ENCODE measurements around the gene SHCBP1.

SHCBP1 gene, protein sequence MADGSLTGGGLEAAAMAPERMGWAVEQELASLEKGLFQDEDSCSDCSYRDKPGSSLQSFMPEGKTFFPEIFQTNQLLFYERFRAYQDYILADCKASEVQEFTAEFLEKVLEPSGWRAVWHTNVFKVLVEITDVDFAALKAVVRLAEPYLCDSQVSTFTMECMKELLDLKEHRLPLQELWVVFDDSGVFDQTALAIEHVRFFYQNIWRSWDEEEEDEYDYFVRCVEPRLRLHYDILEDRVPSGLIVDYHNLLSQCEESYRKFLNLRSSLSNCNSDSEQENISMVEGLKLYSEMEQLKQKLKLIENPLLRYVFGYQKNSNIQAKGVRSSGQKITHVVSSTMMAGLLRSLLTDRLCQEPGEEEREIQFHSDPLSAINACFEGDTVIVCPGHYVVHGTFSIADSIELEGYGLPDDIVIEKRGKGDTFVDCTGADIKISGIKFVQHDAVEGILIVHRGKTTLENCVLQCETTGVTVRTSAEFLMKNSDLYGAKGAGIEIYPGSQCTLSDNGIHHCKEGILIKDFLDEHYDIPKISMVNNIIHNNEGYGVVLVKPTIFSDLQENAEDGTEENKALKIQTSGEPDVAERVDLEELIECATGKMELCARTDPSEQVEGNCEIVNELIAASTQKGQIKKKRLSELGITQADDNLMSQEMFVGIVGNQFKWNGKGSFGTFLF

DNA sequence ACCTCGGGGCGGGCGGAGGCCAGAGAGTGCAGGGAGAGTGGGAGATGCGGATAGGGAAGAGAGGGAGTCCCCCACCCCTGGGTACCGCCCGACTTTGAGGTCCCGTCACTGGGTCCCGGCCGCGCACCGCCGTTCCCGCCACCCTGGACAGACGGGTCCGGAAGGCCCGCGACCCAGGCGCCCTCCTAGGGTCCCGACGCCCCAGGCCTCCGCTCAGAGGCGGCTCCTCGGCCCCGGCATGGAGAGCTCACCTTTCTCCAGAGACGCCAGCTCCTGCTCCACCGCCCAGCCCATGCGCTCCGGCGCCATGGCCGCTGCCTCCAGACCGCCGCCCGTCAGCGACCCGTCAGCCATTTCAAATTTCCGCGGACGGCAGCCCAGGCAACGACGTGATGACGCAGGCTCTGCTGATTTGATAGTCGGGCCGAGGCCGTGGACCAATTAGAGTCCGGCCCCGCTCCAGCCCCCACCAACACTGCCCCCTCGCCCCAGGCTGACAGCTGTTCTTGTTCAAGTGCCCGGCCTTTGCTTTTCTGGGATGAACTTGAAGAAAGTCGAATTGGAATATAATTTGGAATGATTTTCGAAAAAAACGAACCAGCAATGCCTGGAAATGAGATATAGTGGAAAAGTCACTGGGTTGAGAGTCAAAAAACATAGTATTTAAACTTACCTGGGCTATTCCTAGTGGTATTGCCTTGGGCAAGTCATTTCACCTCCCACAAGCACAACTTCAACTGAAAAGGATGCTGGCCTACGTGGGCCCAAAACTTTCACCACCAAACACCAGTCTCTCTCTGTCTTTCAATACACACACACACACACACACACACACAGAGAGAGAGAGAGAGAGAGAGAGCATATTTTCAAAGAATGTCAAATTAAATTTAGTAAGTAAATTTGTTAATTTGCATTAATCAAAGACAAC is at the start of gene SHCBP1:
Gene SHCBP1 (minus strand): TSS at position 374 of the 928 bp plus-strand sequence. CDS start 20 bp downstream, at position 354.
- Histone ChIP-seq H3K4me1 (no peaks in the 10 kb centered on the region), H3K27me3 (ENCODE audit: control insufficient read depth, insufficient read depth, low read length) (no peaks in the 10 kb centered on the region), H3K4me2 (ENCODE audit: low read length) (peak within 1 kb of the TSS; percentile 83), H3K79me2 (no peaks in the 10 kb centered on the region), H3K27ac (no peak within 1 kb of the TSS), H3K36me3 (ENCODE audit: control insufficient read depth, insufficient read depth, low read length) (no peaks in the 10 kb centered on the region), H3K9me3 (ENCODE audit: control insufficient read depth, low read length) (no peaks in the 10 kb centered on the region), H3K4me3 (ENCODE audit: low read depth, low read length) (peak within 1 kb of the TSS; percentile 45), H2AFZ (peak within 1 kb of the TSS; percentile 73), H3K9ac (peak within 1 kb of the TSS; percentile 37)
- TF ChIP-seq, protein P1, sequence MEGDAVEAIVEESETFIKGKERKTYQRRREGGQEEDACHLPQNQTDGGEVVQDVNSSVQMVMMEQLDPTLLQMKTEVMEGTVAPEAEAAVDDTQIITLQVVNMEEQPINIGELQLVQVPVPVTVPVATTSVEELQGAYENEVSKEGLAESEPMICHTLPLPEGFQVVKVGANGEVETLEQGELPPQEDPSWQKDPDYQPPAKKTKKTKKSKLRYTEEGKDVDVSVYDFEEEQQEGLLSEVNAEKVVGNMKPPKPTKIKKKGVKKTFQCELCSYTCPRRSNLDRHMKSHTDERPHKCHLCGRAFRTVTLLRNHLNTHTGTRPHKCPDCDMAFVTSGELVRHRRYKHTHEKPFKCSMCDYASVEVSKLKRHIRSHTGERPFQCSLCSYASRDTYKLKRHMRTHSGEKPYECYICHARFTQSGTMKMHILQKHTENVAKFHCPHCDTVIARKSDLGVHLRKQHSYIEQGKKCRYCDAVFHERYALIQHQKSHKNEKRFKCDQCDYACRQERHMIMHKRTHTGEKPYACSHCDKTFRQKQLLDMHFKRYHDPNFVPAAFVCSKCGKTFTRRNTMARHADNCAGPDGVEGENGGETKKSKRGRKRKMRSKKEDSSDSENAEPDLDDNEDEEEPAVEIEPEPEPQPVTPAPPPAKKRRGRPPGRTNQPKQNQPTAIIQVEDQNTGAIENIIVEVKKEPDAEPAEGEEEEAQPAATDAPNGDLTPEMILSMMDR (IDR thresholded peaks at IDR 0.05): no peak

DNA sequence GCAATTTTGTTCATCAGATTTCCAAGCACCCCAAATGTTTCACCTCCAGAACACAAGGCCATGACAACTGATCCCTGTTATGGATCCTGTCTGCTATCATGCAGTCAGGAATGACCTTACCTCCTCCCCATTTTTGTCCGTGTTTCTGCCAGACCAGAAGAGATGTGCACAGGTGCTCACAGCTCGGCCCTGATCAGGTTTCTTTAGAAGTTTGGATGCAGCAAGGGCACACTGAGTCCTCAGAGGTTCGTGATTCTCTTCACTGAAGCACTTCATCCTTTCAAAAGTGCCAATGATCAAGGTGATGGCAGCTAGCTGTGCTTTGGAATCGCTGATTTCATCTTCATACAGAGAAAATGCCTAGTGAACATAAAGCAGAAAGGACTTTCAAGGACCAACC is 40.9 kb upstream of the SHCBP1 start:
- Histone ChIP-seq H3K4me3 (ENCODE audit: low read depth, low read length) (no peak overlapping the region), H3K27me3 (ENCODE audit: control insufficient read depth, insufficient read depth, low read length) (no peaks in the 10 kb centered on the region), H3K9me3 (ENCODE audit: control insufficient read depth, low read length) (no peaks in the 10 kb centered on the region), H3K27ac (no peak overlapping the region), H2AFZ (no peak overlapping the region), H3K4me2 (ENCODE audit: low read length) (no peak overlapping the region), H3K4me1 (no peaks in the 10 kb centered on the region), H3K79me2 (no peaks in the 10 kb centered on the region), H3K36me3 (ENCODE audit: control insufficient read depth, insufficient read depth, low read length) (no peaks in the 10 kb centered on the region), H3K9ac (no peak overlapping the region)
- TF ChIP-seq, protein P1 (IDR thresholded peaks at IDR 0.05): no peak

DNA sequence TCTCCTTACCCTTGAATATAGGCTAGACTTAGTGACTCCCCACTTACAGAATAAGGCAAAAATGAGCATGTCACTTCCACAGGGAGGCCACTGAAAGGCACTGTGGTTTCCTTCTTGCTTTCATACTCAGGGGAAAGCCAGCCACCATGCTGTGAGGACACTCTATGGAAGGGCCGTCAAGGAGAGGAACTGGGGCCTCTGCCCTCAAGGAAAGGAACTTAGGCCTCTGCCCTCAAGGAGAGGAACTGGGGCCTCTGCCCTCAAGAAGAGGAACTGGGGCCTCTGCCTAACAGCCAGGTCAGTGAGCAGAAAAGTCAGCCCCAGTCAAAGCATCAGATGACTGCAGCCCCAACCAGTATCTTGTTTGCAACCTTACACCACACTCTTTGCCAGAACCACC is 37.7 kb upstream of the SHCBP1 start:
- no peak overlapping the region for H3K27ac ChIP-seq

DNA sequence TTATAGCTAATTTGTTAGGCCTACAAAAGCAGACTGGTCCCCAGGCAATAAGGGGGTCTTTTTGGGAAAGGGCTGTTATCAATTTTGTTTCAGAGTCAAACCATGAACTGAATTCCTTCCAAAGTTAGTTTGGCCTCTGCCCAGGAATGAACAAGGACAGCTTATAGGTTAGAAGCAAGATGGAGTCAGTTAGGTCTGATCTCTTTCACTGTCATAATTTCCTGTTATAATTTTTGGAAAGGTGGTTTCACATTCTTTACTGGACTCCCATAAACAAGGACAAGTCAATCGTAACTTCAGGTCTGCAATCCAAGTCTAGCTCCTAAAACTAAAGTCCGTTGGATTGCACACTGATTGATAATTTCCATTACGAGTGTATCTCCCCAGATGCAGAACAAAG is 30.1 kb upstream of the SHCBP1 start:
- Histone ChIP-seq H3K27me3 (ENCODE audit: control insufficient read depth, insufficient read depth, low read length) (no peaks in the 10 kb centered on the region), H2AFZ (no peak overlapping the region), H3K9ac (no peak overlapping the region), H3K27ac (no peak overlapping the region), H3K4me1 (no peaks in the 10 kb centered on the region), H3K79me2 (no peaks in the 10 kb centered on the region), H3K9me3 (ENCODE audit: control insufficient read depth, low read length) (no peaks in the 10 kb centered on the region), H3K36me3 (ENCODE audit: control insufficient read depth, insufficient read depth, low read length) (no peaks in the 10 kb centered on the region), H3K4me2 (ENCODE audit: low read length) (no peak overlapping the region), H3K4me3 (ENCODE audit: low read depth, low read length) (no peak overlapping the region)
- TF ChIP-seq, protein P1 (IDR thresholded peaks at IDR 0.05): no peak

More for the DNA sequence above, 37.7 kb upstream of the SHCBP1 start:
- TF ChIP-seq, protein P1 (IDR thresholded peaks at IDR 0.05): no peak
- no peak overlapping the region for H3K4me2 ChIP-seq (ENCODE audit: low read length)
- no peaks in the 10 kb centered on the region for H3K79me2 ChIP-seq
- H3K4me3 ChIP-seq (ENCODE audit: low read depth, low read length): no peak overlapping the region
- no peaks in the 10 kb centered on the region for H3K27me3 ChIP-seq (ENCODE audit: control insufficient read depth, insufficient read depth, low read length)
- no peaks in the 10 kb centered on the region for H3K9me3 ChIP-seq (ENCODE audit: control insufficient read depth, low read length)
- H3K36me3 ChIP-seq (ENCODE audit: control insufficient read depth, insufficient read depth, low read length): no peaks in the 10 kb centered on the region
- H3K4me1 ChIP-seq: no peaks in the 10 kb centered on the region
- H3K9ac ChIP-seq: no peak overlapping the region
- no peak overlapping the region for H2AFZ ChIP-seq

All from parathyroid adenoma (tissue), 2 donors.